HG03354 (cell line): ENCODE data around the gene MOCOS.

Source experiments
- ATAC-seq: cut with Tn5 transposase; IDR thresholded peaks from one replicate; pipeline ENCODE4 v1.9.1; 2021; ENCODE audit warnings: mild to moderate bottlenecking; ENCODE audit not compliant: unreplicated experiment, poor library complexity, severe bottlenecking

The MOCOS gene

DNA sequence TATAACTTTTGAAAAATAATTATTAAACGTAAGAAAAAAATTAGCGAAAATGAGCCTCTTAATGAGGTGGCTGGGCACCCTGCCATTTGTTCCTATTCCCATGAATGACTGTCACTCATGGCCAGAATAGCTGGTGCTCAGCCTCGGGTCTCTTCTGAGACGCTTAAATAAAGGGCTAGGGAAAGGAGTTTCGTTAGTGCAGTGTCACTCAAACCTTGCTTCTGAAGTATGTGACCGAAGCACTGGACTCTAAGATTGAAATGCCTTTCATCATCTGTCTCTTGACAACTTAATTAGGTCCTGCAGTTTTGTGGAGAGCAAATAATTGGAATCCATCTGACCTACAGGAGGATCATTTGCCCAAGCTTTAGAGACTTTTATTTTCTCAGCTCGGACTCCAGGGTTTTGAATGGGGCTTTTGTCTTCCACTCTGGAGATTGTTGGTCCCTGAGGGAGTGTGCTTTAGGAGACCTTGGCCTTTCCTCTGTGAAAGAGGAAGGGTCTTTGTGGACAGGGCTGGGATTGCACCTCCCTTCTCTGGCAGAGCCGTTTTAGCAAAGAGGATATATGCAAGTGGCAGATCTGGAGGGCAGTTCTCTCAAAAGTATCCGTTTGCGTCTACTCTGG is 67.9 kb downstream of the MOCOS start:
- ATAC-seq: no peak

DNA sequence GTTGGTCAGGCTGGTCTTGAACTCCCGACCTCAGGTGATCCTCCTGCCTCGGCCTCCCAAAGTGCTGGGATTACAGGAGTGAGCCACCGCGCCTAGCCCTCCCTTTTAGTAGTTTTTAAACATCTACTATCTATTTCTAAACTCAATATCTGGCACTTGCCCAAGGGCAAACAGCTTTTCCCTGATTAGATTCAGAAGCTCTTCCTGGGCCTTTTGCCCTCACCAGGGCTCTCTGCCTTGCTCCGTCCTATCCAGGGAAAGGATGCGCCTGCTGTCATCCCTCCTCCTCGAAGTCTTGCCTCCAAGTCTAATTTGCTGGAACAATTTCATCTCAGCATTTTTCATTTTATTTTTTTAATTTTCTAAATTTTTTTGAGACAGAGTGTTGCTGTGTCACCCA is 68.8 kb downstream of the MOCOS start:
- ATAC-seq: no peak

DNA sequence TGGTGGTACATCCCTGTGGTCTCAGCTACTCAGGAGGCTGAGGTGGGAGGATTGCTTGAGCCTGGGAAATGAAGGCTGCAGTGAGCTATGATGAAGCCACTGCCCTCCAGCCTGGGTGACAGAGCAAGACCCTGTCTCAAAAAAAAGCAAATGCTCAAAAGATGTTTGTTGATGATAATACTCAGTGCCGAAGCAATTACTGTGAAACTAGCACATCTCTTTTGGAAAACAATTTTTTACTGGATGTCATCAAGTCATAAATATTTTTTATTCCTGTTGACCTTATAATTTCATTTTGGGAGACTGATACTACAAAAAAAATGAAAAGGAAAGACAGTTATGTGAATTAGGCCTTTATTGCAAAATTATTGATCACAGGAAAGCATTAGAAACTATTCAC is 75.7 kb downstream of the MOCOS start:
- ATAC-seq: no peak

DNA sequence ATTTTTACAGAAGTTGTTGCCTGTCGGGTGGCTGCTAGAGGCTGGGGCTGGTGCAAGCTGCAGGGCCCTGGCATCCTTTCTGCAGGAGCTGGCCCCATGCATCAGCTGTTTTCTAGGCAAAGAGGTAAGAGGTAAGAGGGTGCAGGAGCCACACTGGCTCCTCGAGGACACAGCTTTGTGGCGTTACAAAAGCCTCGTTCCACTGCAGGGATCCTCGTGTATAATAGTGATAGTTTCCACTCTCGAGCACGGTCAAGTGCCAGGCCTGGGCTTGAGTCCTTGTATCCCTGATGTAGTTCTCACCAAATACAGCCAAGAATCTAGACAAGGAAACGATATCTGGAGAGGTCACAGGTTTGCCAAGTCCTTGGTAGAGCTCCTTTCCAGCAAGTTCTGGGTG is 77.0 kb downstream of the MOCOS start:
- no peak for ATAC-seq

DNA sequence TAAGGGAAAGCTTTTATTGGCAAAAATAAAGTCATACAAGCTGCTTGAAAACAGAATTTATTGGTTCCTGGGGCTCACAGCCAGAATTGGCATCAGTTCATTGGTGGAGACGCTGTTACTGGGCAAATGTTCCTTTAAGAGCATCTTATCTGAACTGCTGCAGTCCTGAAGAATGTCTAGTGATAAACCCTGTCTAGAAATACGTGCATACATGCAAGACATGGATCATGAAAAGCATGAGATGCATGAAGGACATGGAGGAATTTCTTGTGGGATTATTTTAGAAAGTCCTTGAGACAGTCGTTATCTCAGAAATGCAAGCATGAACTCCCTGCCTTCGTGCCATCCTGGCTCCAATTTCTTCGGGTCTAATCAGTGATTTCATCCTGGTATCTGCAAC is 77.7 kb downstream of the MOCOS start:
- no peak for ATAC-seq

DNA sequence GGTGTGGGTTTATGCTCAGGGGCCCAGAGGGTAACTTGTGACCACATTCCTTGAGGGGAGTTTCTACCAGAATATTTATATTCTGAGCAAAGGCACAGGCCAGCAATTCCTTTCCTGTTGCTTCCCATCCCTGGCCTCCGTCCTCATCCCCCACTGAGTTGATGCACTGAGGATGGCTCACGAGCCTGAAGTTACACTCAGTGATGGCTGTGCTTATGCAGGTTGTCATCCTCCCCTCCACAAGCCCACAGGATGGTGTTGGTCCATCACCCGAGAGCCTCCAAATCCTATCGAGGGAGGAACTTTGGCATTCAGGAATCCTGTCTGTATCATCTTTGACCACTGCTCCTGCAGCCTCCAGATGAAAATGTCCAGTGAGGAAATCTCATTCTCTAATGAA is 81.9 kb downstream of the MOCOS start:
- ATAC-seq: no peak

DNA sequence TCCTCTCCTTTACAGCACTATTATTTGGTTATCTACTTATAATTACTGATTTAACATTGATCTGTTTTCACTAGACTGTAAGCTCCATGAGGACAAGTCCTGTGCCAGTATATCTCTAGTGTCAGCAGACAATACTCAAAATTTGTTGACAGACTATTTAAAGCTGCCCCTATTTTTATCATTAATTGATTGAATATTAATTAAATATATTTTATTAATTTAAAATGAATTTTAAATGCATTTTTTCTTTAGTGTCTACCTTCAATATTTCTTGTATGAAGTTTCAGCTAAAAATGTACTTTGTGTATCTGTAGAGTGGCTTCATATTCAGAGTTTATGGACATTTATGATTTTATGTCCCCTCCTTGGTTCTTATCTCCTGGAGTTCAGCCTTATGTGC is 83.9 kb downstream of the MOCOS start:
- no peak for ATAC-seq

DNA sequence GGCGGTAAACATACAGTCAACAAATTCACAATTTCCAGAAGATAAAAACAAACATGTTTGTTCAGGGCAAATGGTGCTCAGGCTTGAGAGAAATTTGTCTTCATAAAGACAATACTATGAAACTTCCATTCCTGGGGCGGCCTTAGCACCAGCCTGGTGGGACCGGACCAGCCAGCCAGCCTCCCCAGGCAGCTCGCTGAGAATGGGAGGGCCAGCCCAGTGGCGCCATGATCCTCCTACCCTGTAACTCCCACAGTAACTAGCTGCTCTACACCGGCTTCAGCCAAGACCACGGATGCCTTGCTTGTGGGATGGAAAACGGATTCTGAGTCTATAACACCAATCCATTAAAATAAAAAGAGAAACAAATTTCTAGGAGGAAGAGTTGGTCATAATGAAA is 86.0 kb downstream of the MOCOS start:
- no peak for ATAC-seq

DNA sequence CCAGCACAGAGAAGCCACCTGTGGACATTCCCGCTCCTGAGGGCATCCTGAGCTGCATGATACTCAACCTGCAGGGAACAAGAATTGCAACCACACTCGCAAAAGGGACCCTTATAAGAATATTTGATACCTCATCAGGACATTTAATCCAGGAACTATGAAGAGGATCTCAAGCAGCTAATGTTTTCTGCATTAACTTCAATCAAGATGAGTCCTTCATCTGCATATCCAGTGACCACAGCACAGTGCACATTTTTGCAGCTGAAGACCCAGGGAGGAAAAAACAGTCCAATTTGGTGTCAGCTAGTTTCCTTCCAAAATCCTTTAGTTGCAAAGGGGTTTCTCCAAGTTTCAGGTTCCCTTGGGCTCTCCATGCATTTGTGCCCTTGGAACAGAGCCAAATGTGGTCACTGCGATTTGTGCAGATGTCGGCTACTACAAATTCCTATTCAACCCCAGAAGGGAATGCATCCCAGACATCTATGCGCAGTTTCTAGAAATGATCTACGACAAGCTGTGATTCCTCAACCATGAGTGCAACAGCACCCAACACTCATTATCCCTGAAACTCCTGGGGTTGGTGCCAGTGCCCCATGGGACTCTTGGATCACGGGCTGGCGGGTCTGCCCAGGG is 86.9 kb downstream of the MOCOS start:
- no peak for ATAC-seq

DNA sequence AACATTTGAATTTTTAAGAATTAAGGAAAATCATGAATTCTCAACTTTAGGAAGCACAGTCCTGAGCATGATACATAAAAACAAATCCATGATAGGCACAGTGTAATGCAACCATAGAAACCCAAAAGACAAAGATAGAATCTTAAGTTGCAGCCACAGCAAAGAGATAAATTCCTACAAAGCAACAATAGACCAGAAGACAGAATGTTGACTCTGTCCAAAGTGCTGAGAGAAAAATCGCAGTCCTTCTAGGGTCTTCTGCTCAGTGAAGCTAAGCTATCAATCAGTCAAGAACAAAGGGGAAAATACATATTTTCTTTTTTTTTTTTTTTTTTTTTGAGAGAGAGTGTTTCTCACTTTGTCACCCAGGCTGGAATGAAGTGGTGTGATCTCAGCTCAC is 88.3 kb downstream of the MOCOS start:
- ATAC-seq: no peak

DNA sequence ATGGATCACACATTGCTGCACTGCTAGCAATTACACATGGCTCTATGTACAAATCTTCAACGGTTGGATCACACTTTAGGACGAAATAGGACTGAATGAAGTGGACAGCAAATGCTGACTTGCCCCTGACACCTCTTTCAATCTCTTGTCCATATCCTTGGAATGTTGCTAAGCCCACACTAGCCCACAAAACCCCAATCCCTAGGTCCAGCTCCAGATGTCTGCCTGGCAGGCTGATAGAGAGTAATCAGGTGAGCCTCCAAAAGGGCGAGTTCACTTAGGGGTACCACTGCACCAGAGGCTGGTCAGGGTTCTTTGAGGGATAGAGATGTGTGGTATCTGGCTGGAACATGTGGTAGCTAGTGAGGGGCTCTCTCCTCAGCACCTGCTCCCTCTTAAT is 91.7 kb downstream of the MOCOS start:
- ATAC-seq: no peak

DNA sequence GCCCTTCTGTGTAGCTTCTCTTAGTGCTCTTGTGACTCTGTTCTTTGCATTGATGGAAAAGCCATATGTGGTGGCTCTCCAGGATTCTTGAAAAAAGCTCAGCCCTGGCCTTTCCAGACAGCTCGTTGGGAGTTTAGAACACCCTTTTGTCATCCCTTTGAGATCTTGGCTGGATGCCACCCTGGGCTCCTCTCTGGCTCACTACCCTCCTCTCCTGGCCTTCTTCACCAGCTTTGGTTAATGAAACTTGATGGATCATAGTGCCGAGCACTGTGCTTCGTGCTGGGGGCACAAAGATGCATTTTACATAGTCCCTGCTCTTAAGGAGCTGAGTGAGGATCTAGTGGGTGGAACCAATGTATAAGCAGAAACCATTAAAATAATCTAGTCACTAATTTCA is 94.6 kb downstream of the MOCOS start:
- no peak for ATAC-seq

DNA sequence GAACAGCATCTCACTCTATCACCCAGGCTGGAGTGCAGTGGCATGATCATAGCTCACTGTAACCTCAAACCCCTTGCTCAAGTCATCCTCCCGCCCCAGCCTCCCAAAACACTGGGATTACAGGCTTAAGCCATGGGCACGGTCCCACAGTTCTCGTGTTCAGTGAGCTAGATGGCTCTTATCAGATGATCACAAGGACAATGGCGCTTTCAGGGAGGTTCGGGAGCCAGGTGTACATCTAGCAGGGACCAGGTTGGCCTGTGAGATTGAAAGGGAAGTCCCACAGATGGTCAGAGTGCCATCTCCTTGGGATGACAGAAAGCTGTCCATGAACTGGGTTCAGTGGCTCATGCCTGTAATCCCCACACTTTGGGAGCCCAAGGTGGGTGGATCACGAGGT is 96.2 kb downstream of the MOCOS start:
- ATAC-seq: no peak

DNA sequence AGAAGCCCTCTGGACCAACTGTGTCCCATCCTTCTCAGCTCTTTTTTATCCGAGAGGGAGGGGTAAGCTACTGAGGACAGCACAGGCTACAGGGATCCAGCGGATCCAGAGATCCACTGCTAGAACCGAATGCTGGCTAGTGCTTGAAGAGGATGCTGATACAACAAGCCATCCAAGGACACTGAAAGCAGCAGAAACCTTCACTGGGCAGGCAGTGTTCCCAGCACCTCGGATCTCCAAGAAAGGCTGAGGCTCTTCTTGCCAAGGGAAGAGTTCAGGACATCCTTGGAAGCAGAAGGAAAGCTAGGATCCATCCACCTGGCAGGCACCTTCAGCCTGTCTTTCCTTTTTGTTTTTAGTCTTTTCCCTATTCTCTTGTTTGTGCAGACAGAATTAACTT is 97.0 kb downstream of the MOCOS start:
- ATAC-seq: no peak

DNA sequence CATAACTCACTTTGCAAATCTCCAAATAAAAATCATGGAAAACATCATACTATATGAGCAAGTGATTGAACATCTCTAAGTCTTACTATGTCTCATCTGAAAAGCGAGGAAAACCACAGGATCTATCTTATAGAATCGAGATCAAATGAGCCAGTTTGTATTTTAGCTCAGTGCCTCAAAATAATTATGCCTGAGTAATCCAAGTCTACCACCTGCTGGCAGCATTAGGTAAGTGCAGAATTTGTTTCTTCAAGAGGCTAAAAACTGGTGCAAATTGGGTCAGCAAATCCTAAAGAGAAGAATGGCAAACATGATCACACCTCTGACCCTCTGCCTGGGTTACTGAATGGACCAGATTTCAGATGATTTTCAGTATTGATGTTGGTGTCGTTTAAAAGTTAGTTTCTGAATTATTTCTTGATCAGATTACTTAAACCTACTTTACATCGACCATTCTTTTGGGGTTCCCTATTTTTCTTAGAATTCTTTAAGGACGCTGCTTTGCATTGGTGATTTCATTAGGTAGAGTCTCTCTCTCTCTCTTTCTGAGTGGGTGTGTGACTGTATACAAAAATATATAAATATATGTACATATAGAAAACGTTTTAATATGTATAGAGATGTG is 97.5 kb downstream of the MOCOS start:
- no peak for ATAC-seq

DNA sequence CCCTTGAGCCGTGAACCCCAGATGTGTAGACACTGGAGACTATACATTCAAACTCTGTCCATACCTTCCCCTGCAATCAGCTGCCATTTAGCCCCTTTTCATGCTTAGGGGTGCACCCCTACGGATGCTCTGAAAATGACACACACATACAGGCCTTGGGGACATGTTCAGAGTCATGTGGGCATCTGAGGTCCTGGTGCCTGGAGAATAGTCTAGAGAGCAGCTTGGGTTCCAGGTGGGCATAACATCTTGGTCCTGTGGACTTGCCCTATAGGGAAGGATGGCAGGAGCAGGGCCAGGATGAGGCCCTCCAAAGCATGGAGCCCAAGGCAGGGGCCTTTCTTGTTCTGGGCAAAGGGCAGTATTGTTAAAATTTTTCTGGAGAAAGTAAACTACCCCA is 100.4 kb downstream of the MOCOS start:
- ATAC-seq: no peak

DNA sequence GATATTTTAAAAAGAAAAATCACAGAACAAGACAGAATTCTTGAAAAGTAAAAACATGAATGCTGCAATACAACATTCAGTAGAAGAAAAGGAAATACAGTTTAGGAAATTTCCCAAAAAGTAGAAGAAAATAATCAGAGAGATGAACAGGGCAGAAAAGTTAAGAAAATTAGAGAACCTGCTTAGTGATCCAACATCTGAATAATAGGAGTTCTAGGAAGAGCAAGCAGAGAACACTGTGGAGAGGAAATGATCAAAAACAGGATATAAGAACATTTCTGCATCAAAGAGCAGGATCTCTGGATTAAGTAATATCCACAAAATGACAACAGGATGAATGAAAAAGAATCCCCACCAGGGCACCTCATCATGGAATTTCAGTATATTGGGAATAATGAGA is 101.4 kb downstream of the MOCOS start:
- no peak for ATAC-seq

DNA sequence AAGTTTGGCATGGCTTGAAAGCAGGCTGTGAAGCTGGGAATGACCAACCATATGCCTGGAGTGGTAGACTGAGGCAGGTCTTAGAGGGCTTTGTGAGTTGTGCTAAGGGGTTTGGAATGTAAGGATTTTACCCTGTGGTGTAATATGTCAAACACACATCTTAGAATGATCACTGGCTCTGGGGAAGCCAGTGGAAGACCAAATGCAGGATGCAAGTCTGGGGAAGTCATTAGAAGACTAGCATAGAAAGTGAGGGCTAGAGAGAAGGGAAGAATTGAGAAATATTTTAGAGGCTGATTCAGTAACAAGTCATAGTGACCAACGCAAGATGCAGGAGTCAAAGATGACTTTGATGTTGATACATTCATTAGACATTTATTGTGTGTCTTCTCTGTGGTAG is 106.7 kb downstream of the MOCOS start:
- no peak for ATAC-seq

DNA sequence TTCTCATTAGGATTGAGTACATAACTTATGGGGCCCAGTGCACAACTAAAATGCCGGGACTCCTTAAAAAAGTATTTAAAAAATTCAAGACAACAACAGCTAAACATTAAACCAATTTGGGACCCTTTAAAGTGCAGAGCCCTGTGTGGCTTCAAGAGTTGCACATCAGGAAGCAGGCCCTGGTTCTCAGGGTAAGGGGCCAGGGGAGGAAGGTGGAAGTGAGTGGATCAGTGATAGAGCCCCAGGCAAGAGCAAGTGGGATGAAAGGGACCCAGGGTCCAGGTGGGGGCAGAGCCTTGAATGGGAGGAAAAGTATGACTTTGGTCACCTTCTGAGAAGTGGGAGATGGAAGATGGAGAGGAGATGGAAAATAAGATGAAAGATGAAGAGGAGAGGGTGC is 107.9 kb downstream of the MOCOS start:
- no peak for ATAC-seq

DNA sequence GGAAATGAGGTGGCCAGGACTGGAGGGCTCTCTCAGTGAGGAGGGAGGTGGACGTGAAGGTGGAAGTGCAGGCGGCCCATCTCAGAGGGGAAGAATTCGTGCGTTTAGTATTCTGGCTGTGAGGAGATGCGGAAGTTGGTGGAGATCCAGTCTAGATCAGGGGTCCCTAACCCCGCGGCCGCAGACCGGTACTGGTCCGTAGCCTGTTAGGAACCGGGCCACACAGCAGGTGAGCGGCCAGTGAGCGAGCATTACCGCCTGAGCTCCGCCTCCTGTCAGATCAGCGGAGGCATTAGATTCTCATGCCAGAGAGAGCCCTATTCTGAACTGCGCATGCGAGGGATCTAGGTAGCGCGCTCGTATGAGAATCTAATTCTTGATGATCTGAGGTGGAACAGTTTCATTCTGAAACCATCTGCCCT is 108.6 kb downstream of the MOCOS start:
- ATAC-seq: no peak

DNA sequence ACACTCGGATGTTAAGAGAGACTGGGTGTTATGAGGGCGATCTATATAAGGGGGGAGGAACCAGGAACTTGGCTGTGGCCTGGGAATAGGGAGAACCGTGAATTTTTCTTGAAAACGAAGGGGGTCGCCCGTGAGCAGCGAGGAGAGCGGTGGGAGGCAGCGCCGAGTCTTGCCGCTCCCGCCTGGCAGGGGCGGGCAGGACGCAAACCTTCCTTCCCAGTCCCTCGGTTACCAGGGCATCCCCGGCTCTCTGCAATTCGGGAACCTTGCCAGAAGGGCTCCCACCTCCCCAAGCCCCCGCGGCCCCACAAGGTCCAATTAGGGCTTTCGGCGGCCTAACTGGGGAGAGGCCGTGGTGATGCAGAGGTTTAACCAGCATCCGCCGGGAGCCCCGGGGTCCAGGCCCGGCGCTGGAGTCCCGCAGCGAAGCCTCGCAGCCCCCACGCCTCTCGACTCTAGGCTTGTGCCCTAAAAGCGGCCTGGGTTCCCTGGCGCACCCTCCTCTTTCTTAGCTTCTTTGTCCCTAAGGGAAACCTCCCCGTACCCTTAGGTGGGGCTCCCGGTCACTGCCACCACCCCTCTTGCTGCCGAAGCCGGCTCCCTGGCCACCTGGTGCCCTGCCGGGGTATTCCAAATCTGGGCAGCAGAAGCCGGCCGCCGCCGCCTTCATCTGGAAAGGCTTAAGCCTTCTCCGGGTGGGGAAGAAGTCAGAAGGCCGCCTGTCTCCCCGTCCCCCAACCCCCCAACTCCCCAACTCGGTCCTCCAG is 109.5 kb downstream of the MOCOS start:
- peak; percentile 27 for ATAC-seq
